Neuronal stem cell (in vitro differentiated cells): ENCODE measurements around the gene APOA1.

Experiments used
- DNase-seq: peaks from one replicate; pipeline ENCODE4 v3.0.0-alpha.2; 2013; ENCODE audit warnings: low spot score
- H2AFZ ChIP-seq: one replicate; pipeline ENCODE4 v1.6.1; 2013; ENCODE audit warnings: mild to moderate bottlenecking, low read length, inconsistent platforms
- H2AK5ac ChIP-seq: 2 replicates; pipeline ENCODE4 v1.6.1; 2013; ENCODE audit warnings: low read depth, mild to moderate bottlenecking, inconsistent platforms, low read length, moderate library complexity, mixed read lengths
- H2BK120ac ChIP-seq: 2 replicates; pipeline ENCODE4 v1.6.1; 2013; ENCODE audit warnings: low read depth, mild to moderate bottlenecking, inconsistent platforms, low read length, moderate library complexity, mixed read lengths
- H2BK12ac ChIP-seq: one replicate; pipeline ENCODE4 v1.6.1; 2013; ENCODE audit warnings: low read length, inconsistent platforms
- H2BK15ac ChIP-seq: 2 replicates; pipeline ENCODE4 v1.6.1; 2013; ENCODE audit warnings: mild to moderate bottlenecking, low read length, inconsistent platforms, mixed read lengths
- H2BK5ac ChIP-seq: one replicate; pipeline ENCODE4 v1.6.1; 2013; ENCODE audit warnings: inconsistent platforms, mild to moderate bottlenecking, low read length, moderate library complexity
- H3K14ac ChIP-seq: one replicate; pipeline ENCODE4 v1.6.1; 2013; ENCODE audit warnings: low read length, inconsistent platforms
- H3K18ac ChIP-seq: 2 replicates; pipeline ENCODE4 v1.6.1; 2013; ENCODE audit warnings: low read length, inconsistent platforms
- H3K23ac ChIP-seq: 2 replicates; pipeline ENCODE4 v1.6.1; 2013; ENCODE audit warnings: low read depth, mild to moderate bottlenecking, mixed read lengths, low read length, inconsistent platforms; ENCODE audit not compliant: poor library complexity
- H3K27ac ChIP-seq: replicated peaks from 3 replicates; pipeline ENCODE4 v1.5.1; 2013; ENCODE audit warnings: low read length, inconsistent platforms
- H3K27me3 ChIP-seq, 3 experiments: 2 replicates each; pipeline ENCODE4 v1.6.1; 2013; ENCODE audit warnings: low read length in 3 of 3, mild to moderate bottlenecking in 2 of 3, inconsistent platforms in 1 of 3, low read depth in 1 of 3, mixed read lengths in 1 of 3, moderate library complexity in 1 of 3; ENCODE audit not compliant: control insufficient read depth in 3 of 3, insufficient read depth in 3 of 3
- H3K36me3 ChIP-seq, 2 donors: replicated peaks in 1 of 2; 2 replicates each; pipeline ENCODE4 v1.6.1; 2013; ENCODE audit warnings: low read length in 2 of 2; ENCODE audit not compliant: control insufficient read depth in 2 of 2, insufficient read depth in 2 of 2
- H3K4ac ChIP-seq: 2 replicates; pipeline ENCODE4 v1.6.1; 2013; ENCODE audit warnings: inconsistent platforms, mild to moderate bottlenecking, low read length, moderate library complexity
- H3K4me1 ChIP-seq, 2 donors: 1 replicate in 1 of 2; 2 replicates in 1 of 2; pipeline ENCODE4 v1.6.1; 2013; ENCODE audit warnings: low read length in 2 of 2, low read depth in 1 of 2; ENCODE audit not compliant: control insufficient read depth in 2 of 2, insufficient read depth in 1 of 2
- H3K4me2 ChIP-seq: one replicate; pipeline ENCODE4 v1.6.1; 2013; ENCODE audit warnings: mild to moderate bottlenecking, low read length, inconsistent platforms; ENCODE audit not compliant: insufficient read depth, poor library complexity, severe bottlenecking
- H3K4me3 ChIP-seq, 2 donors: 2 replicates each; pipeline ENCODE4 v1.5.1; 2013; ENCODE audit warnings: low read length in 2 of 2, mild to moderate bottlenecking in 2 of 2, inconsistent platforms in 1 of 2, moderate library complexity in 1 of 2
- H3K79me1 ChIP-seq: one replicate; pipeline ENCODE4 v1.6.1; 2013; ENCODE audit warnings: low read depth, mild to moderate bottlenecking, inconsistent platforms, low read length, moderate library complexity
- H3K9ac ChIP-seq: one replicate; pipeline ENCODE4 v1.6.1; 2013; ENCODE audit warnings: mild to moderate bottlenecking, low read depth, low read length, inconsistent platforms; ENCODE audit not compliant: poor library complexity
- H3K9me3 ChIP-seq, 2 donors: replicated peaks in 1 of 2; 2 replicates each; pipeline versions ENCODE3 to v1.6.1; 2013; ENCODE audit warnings: low read length in 2 of 2, mild to moderate bottlenecking in 2 of 2, inconsistent platforms in 1 of 2, low read depth in 1 of 2, mixed read lengths in 1 of 2, moderate library complexity in 1 of 2; ENCODE audit not compliant: control insufficient read depth in 2 of 2, insufficient read depth in 1 of 2
- H4K8ac ChIP-seq: one replicate; pipeline ENCODE4 v1.6.1; 2013; ENCODE audit warnings: low read depth, mild to moderate bottlenecking, inconsistent platforms, low read length, moderate library complexity
- H4K91ac ChIP-seq: one replicate; pipeline ENCODE4 v1.6.1; 2013; ENCODE audit warnings: low read length, low read depth, mild to moderate bottlenecking, inconsistent platforms; ENCODE audit not compliant: poor library complexity
- WGBS, 2 donors: extraction: QIAGEN DNeasy Blood & Tissue Kit; methylation state at CpG; one replicate each; pipeline ENCODE4 v1.1.7; 2013; ENCODE audit warnings: missing lambda C conversion rate in 2 of 2, mixed read lengths in 1 of 2; ENCODE audit not compliant: insufficient read length in 2 of 2, insufficient replicate concordance in 1 of 2; ENCODE audit errors: extremely low coverage in 2 of 2; 5-methylcytosine and 5-hydroxymethylcytosine counted together

Gene APOA1

GRCh38 chr11:116840746-116841296, 3.4 kb upstream of the APOA1 start:
- Histone ChIP-seq H2BK5ac (no peak overlapping the region), H3K14ac (no peak overlapping the region), H3K79me1 (no peaks in the 10 kb centered on the region), H3K27me3 (no peaks in the 10 kb centered on the region), H2AFZ (peak overlapping the region; percentile 10), H2BK120ac (no peak overlapping the region), H2BK15ac (no peak overlapping the region), H3K4me3 (no peak overlapping the region), H4K8ac (no peak overlapping the region), H3K23ac (no peak overlapping the region), H3K9me3 (no peaks in the 10 kb centered on the region), H3K4me2 (no peak overlapping the region), H4K91ac (no peak overlapping the region), H3K18ac (no peak overlapping the region), H3K4ac (no peak overlapping the region), H3K27ac (no peak overlapping the region), H2AK5ac (no peak overlapping the region), H3K9ac (no peak overlapping the region), H3K4me1 (peaks cover 9 to 17% of the 10 kb centered on the region in 2 donors), H2BK12ac (no peak overlapping the region), H3K36me3 (peaks cover 8 to 30% of the 10 kb centered on the region in 2 donors)
- no peak for DNase-seq
- no CpG with 5 or more reads among the region's 9 CpGs for WGBS, 2 donors

- Histone ChIP-seq H4K8ac (no peak overlapping the region), H2BK120ac (no peak overlapping the region), H3K4ac (no peak overlapping the region), H2AFZ (peak overlapping the region; percentile 10), H2BK15ac (no peak overlapping the region), H3K18ac (no peak overlapping the region), H3K4me3 (no peak overlapping the region), H4K91ac (no peak overlapping the region), H3K4me1 (peaks cover 9 to 21% of the 10 kb centered on the region in 2 donors), H3K36me3 (peaks cover 8 to 25% of the 10 kb centered on the region in 2 donors), H3K14ac (no peak overlapping the region), H3K9me3 (no peaks in the 10 kb centered on the region), H2BK5ac (no peak overlapping the region), H3K9ac (no peak overlapping the region), H3K27me3 (peaks cover 0 to 5% (median 0%) of the 10 kb centered on the region in 3 experiments), H2AK5ac (no peak overlapping the region), H3K23ac (no peak overlapping the region), H3K79me1 (no peaks in the 10 kb centered on the region), H3K4me2 (no peak overlapping the region), H2BK12ac (no peak overlapping the region), H3K27ac (no peak overlapping the region)
- no CpG with 5 or more reads among the region's 6 CpGs for WGBS, 2 donors
- DNase-seq, result no peak
These were observed 2.9 kb upstream of the APOA1 start for GRCh38 chr11:116840224-116840745.

- Histone ChIP-seq H3K23ac (no peak overlapping the region), H3K14ac (no peak overlapping the region), H3K4me2 (no peak overlapping the region), H2AFZ (no peak overlapping the region), H3K18ac (no peak overlapping the region), H3K27ac (no peak overlapping the region), H2BK120ac (no peak overlapping the region), H4K91ac (no peak overlapping the region), H2BK15ac (no peak overlapping the region), H4K8ac (no peak overlapping the region), H3K4ac (no peak overlapping the region), H3K4me3 (no peak overlapping the region), H2BK5ac (no peak overlapping the region), H3K4me1 (peaks cover 9 to 20% of the 10 kb centered on the region in 2 donors), H3K36me3 (peaks cover 1 to 9% of the 10 kb centered on the region in 2 donors), H2AK5ac (no peak overlapping the region), H3K27me3 (peaks cover 0 to 10% (median 0%) of the 10 kb centered on the region in 3 experiments), H3K79me1 (no peaks in the 10 kb centered on the region), H3K9ac (no peak overlapping the region), H3K9me3 (no peaks in the 10 kb centered on the region), H2BK12ac (no peak overlapping the region)
- WGBS, 2 donors, result no CpG with 5 or more reads among the region's 6 CpGs
- DNase-seq, result no peak
These were observed 1.1 kb upstream of the APOA1 start for GRCh38 chr11:116838321-116839084.

- Histone ChIP-seq H3K23ac (no peak overlapping the region), H2BK15ac (peak overlapping the region; percentile 41), H3K9me3 (no peaks in the 10 kb centered on the region), H2BK120ac (peak overlapping the region; percentile 13), H3K14ac (no peak overlapping the region), H3K9ac (peak overlapping the region; percentile 36), H2BK12ac (peak overlapping the region; percentile 24), H3K4me3 (no peak overlapping the region), H3K27ac (no peak overlapping the region), H3K27me3 (peaks cover 0 to 10% (median 0%) of the 10 kb centered on the region in 3 experiments), H2BK5ac (no peak overlapping the region), H4K91ac (no peak overlapping the region), H3K4me2 (no peak overlapping the region), H3K18ac (peak overlapping the region; percentile 49), H4K8ac (no peak overlapping the region), H2AFZ (peak overlapping the region; percentile 94), H3K4ac (no peak overlapping the region), H3K36me3 (no peaks in the 10 kb centered on the region), H3K79me1 (no peaks in the 10 kb centered on the region), H3K4me1 (peaks cover 9 to 19% of the 10 kb centered on the region in 2 donors), H2AK5ac (peak overlapping the region; percentile 93)
- no peak for DNase-seq
- no CpG with 5 or more reads among the region's 7 CpGs for WGBS, 2 donors
These were observed 810 bp downstream of the APOA1 start for GRCh38 chr11:116836632-116836991.
